ENCODE data around the gene CA10. TPM values are rescaled to one million over a fixed set of nuclear protein-coding genes. Genes with fewer than 3 reads are reported as not detected.

Gene CA10
- total RNA-seq, 1 donor, result not detected

DNA sequence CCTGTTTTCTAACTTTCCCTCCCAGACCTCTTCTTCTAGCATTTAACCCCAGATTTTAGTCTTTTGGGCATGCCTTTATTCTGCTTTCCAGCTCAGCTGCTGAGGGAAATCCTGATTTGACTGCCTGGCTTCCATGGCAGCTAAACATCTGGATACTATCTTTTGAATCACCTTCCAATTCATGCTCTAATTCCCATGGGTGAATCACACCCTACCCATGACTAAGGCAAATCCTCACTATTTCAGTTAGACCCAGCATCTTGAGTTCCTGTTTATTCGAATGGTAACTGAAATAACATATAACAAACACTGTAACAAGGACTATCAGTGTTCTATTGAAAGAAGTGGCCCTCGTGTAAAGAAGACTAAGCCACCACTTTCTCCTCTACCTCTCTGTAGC lies 29.8 kb downstream of the CA10 start:
- H3K4me1 ChIP-seq (ENCODE audit: insufficient read depth, low read length), result no peaks in the 10 kb centered on the region
- DNase-seq (ENCODE audit: insufficient read length, low spot score, missing footprints), result no peak
- no peak overlapping the region for H3K4me3 ChIP-seq (ENCODE audit: insufficient read depth, low read length)
- no peak overlapping the region for H2AFZ ChIP-seq (ENCODE audit: low read length)
- H3K27me3 ChIP-seq (ENCODE audit: insufficient read depth, low read length), result no peaks in the 10 kb centered on the region
- H3K79me2 ChIP-seq (ENCODE audit: insufficient read depth, low read length), result no peaks in the 10 kb centered on the region
- H3K36me3 ChIP-seq (ENCODE audit: insufficient read depth, low read length), result no peaks in the 10 kb centered on the region
- H3K9me3 ChIP-seq (ENCODE audit: low read depth, low read length), result no peaks in the 10 kb centered on the region
- no peaks in the 10 kb centered on the region for H4K20me1 ChIP-seq (ENCODE audit: insufficient read depth, low read length)
- no peak overlapping the region for H3K27ac ChIP-seq (ENCODE audit: low read depth, low read length)
- H3K4me2 ChIP-seq (ENCODE audit: insufficient read depth, low read length), result no peak overlapping the region
- TF ChIP-seq CTCF (IDR thresholded peaks at IDR 0.05; ENCODE audit: extremely low read depth, low read depth, low read length), result no peak

DNA sequence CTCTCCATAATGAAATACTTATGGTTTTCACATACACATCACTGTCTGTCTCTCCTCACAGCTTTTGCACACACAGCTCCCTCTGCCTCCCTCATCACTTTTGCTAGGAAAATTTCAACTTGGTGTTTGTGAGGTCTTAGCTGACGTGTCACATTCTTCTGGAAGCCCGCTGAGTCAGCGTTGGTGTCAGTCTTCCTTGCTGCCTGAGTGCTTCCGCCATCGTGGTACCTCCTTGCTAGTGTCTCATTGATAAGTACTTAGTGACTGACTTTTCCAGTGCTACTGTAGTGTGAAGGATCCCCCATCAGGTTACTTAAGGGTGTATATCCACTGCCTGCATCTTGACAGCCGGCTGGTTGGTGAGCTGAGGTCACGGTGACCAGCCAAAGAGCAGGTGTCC lies 33.5 kb downstream of the CA10 start:
- H3K4me2 ChIP-seq (ENCODE audit: insufficient read depth, low read length), result no peak overlapping the region
- H3K27me3 ChIP-seq (ENCODE audit: insufficient read depth, low read length), result no peaks in the 10 kb centered on the region
- H3K9me3 ChIP-seq (ENCODE audit: low read depth, low read length), result no peaks in the 10 kb centered on the region
- H3K79me2 ChIP-seq (ENCODE audit: insufficient read depth, low read length), result no peaks in the 10 kb centered on the region
- H3K4me1 ChIP-seq (ENCODE audit: insufficient read depth, low read length), result no peaks in the 10 kb centered on the region
- TF ChIP-seq CTCF (IDR thresholded peaks at IDR 0.05; ENCODE audit: extremely low read depth, low read depth, low read length), result no peak
- DNase-seq (ENCODE audit: insufficient read length, low spot score, missing footprints), result no peak
- no peak overlapping the region for H2AFZ ChIP-seq (ENCODE audit: low read length)
- no peak overlapping the region for H3K27ac ChIP-seq (ENCODE audit: low read depth, low read length)
- H3K4me3 ChIP-seq (ENCODE audit: insufficient read depth, low read length), result no peak overlapping the region
- no peaks in the 10 kb centered on the region for H4K20me1 ChIP-seq (ENCODE audit: insufficient read depth, low read length)
- H3K36me3 ChIP-seq (ENCODE audit: insufficient read depth, low read length), result no peaks in the 10 kb centered on the region

DNA sequence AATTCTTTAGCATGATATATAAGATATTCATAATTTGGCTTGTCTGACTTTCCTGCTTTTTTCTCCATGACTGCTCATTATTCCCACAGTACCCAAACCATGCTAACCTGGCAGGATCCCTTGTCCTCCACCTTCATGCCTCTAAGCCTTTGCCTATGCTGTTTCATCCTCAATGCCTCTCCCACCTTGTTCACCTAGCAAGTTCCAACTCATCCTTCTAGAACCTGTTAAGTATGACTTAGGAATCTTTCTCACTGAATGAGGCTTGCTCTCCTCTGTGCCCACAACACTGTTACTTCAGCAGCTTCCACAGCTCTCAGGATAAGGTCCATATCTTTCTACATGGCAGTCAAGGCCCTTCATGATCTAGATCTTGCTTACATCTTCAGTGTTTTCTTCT lies 34.0 kb downstream of the CA10 start:
- H3K36me3 ChIP-seq (ENCODE audit: insufficient read depth, low read length), result no peaks in the 10 kb centered on the region

GRCh38 chr17:52120465-52120864 lies 38.0 kb downstream of the CA10 start:
- Histone ChIP-seq H3K4me1 (ENCODE audit: insufficient read depth, low read length) (no peaks in the 10 kb centered on the region), H3K27ac (ENCODE audit: low read depth, low read length) (no peak overlapping the region), H3K9me3 (ENCODE audit: low read depth, low read length) (no peaks in the 10 kb centered on the region), H4K20me1 (ENCODE audit: insufficient read depth, low read length) (no peaks in the 10 kb centered on the region), H2AFZ (ENCODE audit: low read length) (no peak overlapping the region), H3K27me3 (ENCODE audit: insufficient read depth, low read length) (no peaks in the 10 kb centered on the region), H3K79me2 (ENCODE audit: insufficient read depth, low read length) (no peaks in the 10 kb centered on the region), H3K4me3 (ENCODE audit: insufficient read depth, low read length) (no peak overlapping the region), H3K4me2 (ENCODE audit: insufficient read depth, low read length) (no peak overlapping the region), H3K36me3 (ENCODE audit: insufficient read depth, low read length) (no peaks in the 10 kb centered on the region)
- TF ChIP-seq CTCF (IDR thresholded peaks at IDR 0.05; ENCODE audit: extremely low read depth, low read depth, low read length), result no peak
- DNase-seq (ENCODE audit: insufficient read length, low spot score, missing footprints), result no peak

More for the DNA sequence above, 34.0 kb downstream of the CA10 start:
- H4K20me1 ChIP-seq (ENCODE audit: insufficient read depth, low read length), result no peaks in the 10 kb centered on the region
- no peaks in the 10 kb centered on the region for H3K79me2 ChIP-seq (ENCODE audit: insufficient read depth, low read length)
- H3K27ac ChIP-seq (ENCODE audit: low read depth, low read length), result no peak overlapping the region
- no peaks in the 10 kb centered on the region for H3K9me3 ChIP-seq (ENCODE audit: low read depth, low read length)
- no peak overlapping the region for H2AFZ ChIP-seq (ENCODE audit: low read length)
- no peak overlapping the region for H3K4me3 ChIP-seq (ENCODE audit: insufficient read depth, low read length)
- no peak for TF ChIP-seq CTCF (IDR thresholded peaks at IDR 0.05; ENCODE audit: extremely low read depth, low read depth, low read length)
- H3K4me1 ChIP-seq (ENCODE audit: insufficient read depth, low read length), result no peaks in the 10 kb centered on the region
- H3K4me2 ChIP-seq (ENCODE audit: insufficient read depth, low read length), result no peak overlapping the region
- no peak for DNase-seq (ENCODE audit: insufficient read length, low spot score, missing footprints)
- no peaks in the 10 kb centered on the region for H3K27me3 ChIP-seq (ENCODE audit: insufficient read depth, low read length)
